Fibroblast of villous mesenchyme (primary cell): ENCODE measurements around the gene KCNQ1. TPM values are rescaled to one million over a fixed set of nuclear protein-coding genes. Genes with fewer than 3 reads are reported as not detected.

Experiments
- DNase-seq: peaks from one replicate; pipeline ENCODE4 v3.0.0-alpha.2; 2010; ENCODE audit warnings: low read depth
- H3K4me3 ChIP-seq: 2 replicates; pipeline ENCODE4 v1.5.1; 2011; ENCODE audit warnings: low read depth, mild to moderate bottlenecking, low read length
- CTCF ChIP-seq: IDR thresholded peaks from 2 replicates; pipeline ENCODE4 v1.5.1; 2012; ENCODE audit warnings: low read depth, mild to moderate bottlenecking, low read length; ENCODE audit not compliant: insufficient read depth
- total RNA-seq: library from RNA; depleted of rRNA; stranded (reverse); fragments of >200 nt; gene quantifications from 2 replicates; pipeline ENCODE4 v1.2.3, GENCODE V29; 2012

Gene KCNQ1
- total RNA-seq, 1 donor, result not detected

- no peak overlapping the region for H3K4me3 ChIP-seq
- DNase-seq, result no peak
- no peak for TF ChIP-seq CTCF
Measured at GRCh38 chr11:2842876-2843275, 398.1 kb downstream of the KCNQ1 start.

GRCh38 chr11:2843551-2843950 lies 398.7 kb downstream of the KCNQ1 start:
- no peak for DNase-seq
- no peak for TF ChIP-seq CTCF

GRCh38 chr11:2844116-2844842 lies 399.5 kb downstream of the KCNQ1 start:
- no peak overlapping the region for H3K4me3 ChIP-seq
- TF ChIP-seq CTCF, result no peak
- DNase-seq, result no peak

More at GRCh38 chr11:2843551-2843950, 398.7 kb downstream of the KCNQ1 start:
- no peak overlapping the region for H3K4me3 ChIP-seq

- TF ChIP-seq CTCF, result no peak
- DNase-seq, result no peak
- H3K4me3 ChIP-seq, result no peak overlapping the region
Measured at GRCh38 chr11:2844996-2845395, 400.2 kb downstream of the KCNQ1 start.

- H3K4me3 ChIP-seq, result no peak overlapping the region
- peak; percentile 29 for DNase-seq
- TF ChIP-seq CTCF, result no peak
Measured at GRCh38 chr11:2846056-2846455, 401.2 kb downstream of the KCNQ1 start.

GRCh38 chr11:2846470-2846869 lies 401.7 kb downstream of the KCNQ1 start:
- DNase-seq, result no peak
- no peak overlapping the region for H3K4me3 ChIP-seq
- TF ChIP-seq CTCF, result no peak

GRCh38 chr11:2847561-2847960 lies 402.8 kb downstream of the KCNQ1 start:
- TF ChIP-seq CTCF, result no peak
- no peak for DNase-seq
- H3K4me3 ChIP-seq, result no peak overlapping the region
